ENCODE data around the gene LCK. TPM values are rescaled to one million over a fixed set of nuclear protein-coding genes. Genes with fewer than 3 reads are reported as not detected.

Gene LCK
- total and polyA plus RNA-seq, 10 of the 15 experiments (the other 5 are each of a cell fraction or from before 2014, with no cell fraction given) = 31.5 to 173 (median 119) TPM

GRCh38 chr1:32330558-32331151 lies 79.6 kb downstream of the LCK start:
- BruUV-seq (replicated peaks) = no TSS peak
- FAIRE-seq (no peak), DNase-seq (ENCODE audit: low read depth, low spot score) (no peak), ATAC-seq (no peak)
- Histone ChIP-seq H3K9me3 (replicated peaks; ENCODE audit: control insufficient read depth, insufficient read depth, low read length) (no peaks in the 10 kb centered on the region), H2AFZ (ENCODE audit: control insufficient read depth, low read depth, low read length) (no peak overlapping the region), H3K27ac (ENCODE audit: control insufficient read depth, insufficient read depth) (no peak overlapping the region), H4K20me1 (ENCODE audit: control insufficient read depth, insufficient read depth) (no peaks in the 10 kb centered on the region; the same call in 1 of the 2 replicates), H3K79me2 (ENCODE audit: control insufficient read depth, insufficient read depth, low read length) (peaks cover 22% of the 10 kb centered on the region), H3K9ac (ENCODE audit: control insufficient read depth, insufficient read depth, low read length) (no peak overlapping the region), H3K4me3 (no peak overlapping the region), H3K27me3 (replicated peaks in 1 of 2; ENCODE audit: control insufficient read depth in 2 of 2, insufficient read depth in 2 of 2, low read length in 1 of 2) (no peaks in the 10 kb centered on the region), H3K4me1 (ENCODE audit: control insufficient read depth, insufficient read depth, low read length) (peaks cover 16% of the 10 kb centered on the region), H3K4me2 (ENCODE audit: control insufficient read depth, insufficient read depth) (no peak overlapping the region), H3K36me3 (ENCODE audit: control insufficient read depth in 2 of 2, insufficient read depth in 2 of 2, low read length in 1 of 2) (peaks cover 46 to 52% of the 10 kb centered on the region in 2 experiments)
- WGBS (ENCODE audit: insufficient coverage, insufficient replicate concordance, low lambda C conversion rate, missing lambda C conversion rate) = 90% methylated on average over 12 of the region's 12 CpGs
- ChIA-PET CTCF (interaction anchor here (2.0 to 5.2 kb wide), 4 partner anchors 9 to 115 kb away, joined by 7 to 29 read pairs (median 20); no protein-coding TSS in a partner anchor), RAD21 (ENCODE audit: unreplicated experiment) (interaction anchor here (0.8 to 2.0 kb wide), 2 partner anchors 64 to 115 kb away, joined by 3 to 7 read pairs; partner anchors contain the start of gene BSDC1), SMC1A (ENCODE audit: uncharacterized antibody, unreplicated experiment) (interaction anchor here (0.6 to 4.1 kb wide), 4 partner anchors 9 to 134 kb away, joined by 3 to 17 read pairs (median 10); no protein-coding TSS in a partner anchor), POLR2A (interaction anchor here (1.0 kb wide), 1 partner anchor 9 kb away, joined by 4 read pairs; no protein-coding TSS in a partner anchor)
- intact Hi-C loops (cut with micrococcal nuclease; ENCODE audit: unreplicated experiment) = no loop called here
- in situ Hi-C loops (cut with MboI) = no loop called here
- TF ChIP-seq ZNF622 (IDR thresholded peaks at IDR 0.05) = no peak
- TF ChIP-seq POLR2AphosphoS5 (IDR thresholded peaks at IDR 0.05; ENCODE audit: low read length) = peak; percentile 34; the same call in 1 of the 2 replicates

DNA sequence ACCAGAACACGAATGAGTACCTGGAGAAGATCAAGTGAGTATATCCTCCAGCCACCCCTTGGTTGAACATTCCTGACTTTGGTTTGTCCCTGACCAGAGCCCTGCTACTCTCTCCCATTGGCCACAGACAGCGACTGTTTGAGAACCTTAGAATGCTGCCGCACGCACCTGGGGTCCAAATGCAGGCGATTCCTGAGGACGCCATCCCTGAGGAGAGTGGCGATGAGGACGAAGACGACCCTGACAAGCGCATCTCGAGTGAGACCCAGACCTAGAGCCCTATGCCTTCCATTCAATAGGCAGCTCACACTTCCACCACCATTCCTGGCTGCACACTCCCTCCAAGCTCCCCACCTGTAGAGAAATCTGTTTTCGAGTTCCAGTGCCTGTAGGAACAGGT lies 80.5 kb downstream of the LCK start:
- ChIA-PET RAD21 (ENCODE audit: unreplicated experiment) (interaction anchor here (2.0 kb wide), 1 partner anchor 116 kb away, joined by 7 read pairs; no protein-coding TSS in a partner anchor), POLR2A (interaction anchor here (0.6 to 1.2 kb wide), 5 partner anchors 9 to 108 kb away, joined by 3 to 4 read pairs (median 3); partner anchors contain the start of gene BSDC1), SMC1A (ENCODE audit: uncharacterized antibody, unreplicated experiment) (interaction anchor here (0.6 to 4.1 kb wide), 7 partner anchors 9 to 135 kb away, joined by 3 to 17 read pairs (median 4); no protein-coding TSS in a partner anchor), CTCF (interaction anchor here (2.0 to 5.2 kb wide), 4 partner anchors 10 to 116 kb away, joined by 7 to 29 read pairs (median 20); no protein-coding TSS in a partner anchor)
- no peaks in the 10 kb centered on the region for H3K9me3 ChIP-seq (replicated peaks; ENCODE audit: control insufficient read depth, insufficient read depth, low read length)
- WGBS (ENCODE audit: insufficient coverage, insufficient replicate concordance, low lambda C conversion rate, missing lambda C conversion rate) = 80% methylated on average over 12 of the region's 12 CpGs
- H4K20me1 ChIP-seq (ENCODE audit: control insufficient read depth, insufficient read depth) = no peaks in the 10 kb centered on the region; the same call in 1 of the 2 replicates
- peaks cover 46 to 49% of the 10 kb centered on the region in 2 experiments for H3K36me3 ChIP-seq (ENCODE audit: control insufficient read depth in 2 of 2, insufficient read depth in 2 of 2, low read length in 1 of 2)
- H3K27me3 ChIP-seq (replicated peaks in 1 of 2; ENCODE audit: control insufficient read depth in 2 of 2, insufficient read depth in 2 of 2, low read length in 1 of 2) = no peaks in the 10 kb centered on the region
- no peak overlapping the region for H3K4me3 ChIP-seq
- peaks cover 19% of the 10 kb centered on the region for H3K4me1 ChIP-seq (ENCODE audit: control insufficient read depth, insufficient read depth, low read length)
- in situ Hi-C loops (cut with MboI) (no loop called here), intact Hi-C loops (cut with micrococcal nuclease; ENCODE audit: unreplicated experiment) (no loop called here)
- no peak overlapping the region for H3K27ac ChIP-seq (ENCODE audit: control insufficient read depth, insufficient read depth)
- peaks cover 24% of the 10 kb centered on the region for H3K79me2 ChIP-seq (ENCODE audit: control insufficient read depth, insufficient read depth, low read length)
- no TSS peak for BruUV-seq (replicated peaks)
- FAIRE-seq = no peak
- no peak for ATAC-seq
- H2AFZ ChIP-seq (ENCODE audit: control insufficient read depth, low read depth, low read length) = no peak overlapping the region
- TF ChIP-seq TARDBP (IDR thresholded peaks at IDR 0.05; ENCODE audit: borderline replicate concordance) (no peak), BCL11A (IDR thresholded peaks at IDR 0.05; ENCODE audit: low read depth, low read length) (no peak), POLR2A (IDR thresholded peaks at IDR 0.05; ENCODE audit: low read depth, low read length) (peak; percentile 49), CBX5 (IDR thresholded peaks at IDR 0.05; ENCODE audit: low read depth) (no peak), CREM (IDR thresholded peaks at IDR 0.05; ENCODE audit: low read depth) (no peak), SP1 (IDR thresholded peaks at IDR 0.05; ENCODE audit: low read depth, low read length) (no peak), POLR2AphosphoS5 (IDR thresholded peaks at IDR 0.05; ENCODE audit: low read length) (no peak)
- TF ChIP-seq, protein P1, sequence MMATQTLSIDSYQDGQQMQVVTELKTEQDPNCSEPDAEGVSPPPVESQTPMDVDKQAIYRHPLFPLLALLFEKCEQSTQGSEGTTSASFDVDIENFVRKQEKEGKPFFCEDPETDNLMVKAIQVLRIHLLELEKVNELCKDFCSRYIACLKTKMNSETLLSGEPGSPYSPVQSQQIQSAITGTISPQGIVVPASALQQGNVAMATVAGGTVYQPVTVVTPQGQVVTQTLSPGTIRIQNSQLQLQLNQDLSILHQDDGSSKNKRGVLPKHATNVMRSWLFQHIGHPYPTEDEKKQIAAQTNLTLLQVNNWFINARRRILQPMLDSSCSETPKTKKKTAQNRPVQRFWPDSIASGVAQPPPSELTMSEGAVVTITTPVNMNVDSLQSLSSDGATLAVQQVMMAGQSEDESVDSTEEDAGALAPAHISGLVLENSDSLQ (IDR thresholded peaks at IDR 0.05) = no peak
- DNase-seq (ENCODE audit: low read depth, low spot score) = no peak
- H3K4me2 ChIP-seq (ENCODE audit: control insufficient read depth, insufficient read depth) = no peak overlapping the region
- no peak overlapping the region for H3K9ac ChIP-seq (ENCODE audit: control insufficient read depth, insufficient read depth, low read length)
